GM12892 (cell line): ENCODE measurements around the gene CAMTA1.

Source experiments
- POLR2A ChIP-seq: IDR thresholded peaks from 2 replicates; pipeline ENCODE4 v1.6.1; 2011; ENCODE audit warnings: low read depth, low read length, control low read depth
- POLR2AphosphoS5 ChIP-seq: IDR thresholded peaks from 2 replicates; pipeline ENCODE4 v1.6.1; 2011; ENCODE audit warnings: low read depth, low read length, control low read depth
- TAF1 ChIP-seq: IDR thresholded peaks from 2 replicates; pipeline ENCODE4 v1.6.1; 2011; ENCODE audit warnings: low read depth, mild to moderate bottlenecking, control low read depth, low read length, borderline replicate concordance

DNA sequence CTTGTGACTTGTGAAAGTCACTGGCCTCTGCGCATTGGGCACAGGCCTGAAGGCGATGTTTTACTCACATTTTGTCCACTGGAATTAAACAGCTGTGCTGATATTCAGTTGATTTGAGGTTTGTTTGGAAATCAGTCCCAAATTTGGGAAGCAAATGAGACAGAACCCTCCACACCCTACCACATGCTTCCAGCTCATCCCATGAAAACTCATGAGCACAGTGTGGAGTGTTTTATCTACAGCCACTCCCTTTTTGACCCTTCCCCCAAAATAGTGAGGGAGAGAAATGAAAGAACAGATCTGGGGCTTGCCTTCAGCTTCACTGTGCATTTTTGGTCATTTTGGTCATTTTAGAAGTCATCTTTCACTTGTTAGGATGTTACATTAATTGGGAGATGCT lies 101.3 kb downstream of the CAMTA1 start:
- no peak for TF ChIP-seq TAF1
- no peak for TF ChIP-seq POLR2AphosphoS5
- TF ChIP-seq POLR2A, result no peak
